Measurements from ENCODE around the gene HCAR2. TPM values are rescaled to one million over a fixed set of nuclear protein-coding genes. Genes with fewer than 3 reads are reported as not detected.

HCAR2 gene
- total RNA-seq, 1 experiment from 2014 or later: not detected

DNA sequence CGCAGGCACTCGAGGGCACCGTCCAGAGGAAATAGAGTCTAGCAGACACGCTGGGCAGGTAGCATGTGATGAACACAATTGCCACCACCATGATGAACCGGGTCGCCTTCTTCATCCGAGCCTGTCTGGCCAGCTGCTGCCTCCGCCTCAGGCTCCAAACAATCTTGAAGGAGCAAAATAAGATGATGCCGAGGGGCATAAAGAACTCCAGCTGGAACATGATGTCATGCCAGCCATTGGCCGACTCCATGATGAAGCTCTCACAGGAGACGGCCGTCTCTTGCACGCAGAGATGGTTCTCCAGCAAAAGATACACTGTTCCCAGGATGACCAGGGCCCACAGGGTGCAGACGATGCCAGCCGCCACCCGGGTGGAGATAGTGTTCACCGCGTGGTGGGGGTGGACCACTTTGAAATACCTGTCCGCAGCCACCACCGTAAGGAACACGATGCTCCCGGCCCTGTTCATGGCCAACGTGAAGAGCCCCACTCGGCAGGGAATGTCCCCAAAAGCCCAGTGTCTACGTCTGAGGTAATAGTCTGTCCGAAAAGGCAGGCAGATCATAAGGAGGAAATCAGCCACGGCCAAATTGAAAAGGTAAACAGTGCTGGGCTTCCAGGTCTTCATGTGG, 26.5 kb upstream of the HCAR2 start:
- H3K9me2 ChIP-seq (ENCODE audit: insufficient read depth): no peaks in the 10 kb centered on the region

More for the DNA sequence above, 26.5 kb upstream of the HCAR2 start:
- H3K9me3 ChIP-seq (ENCODE audit: control insufficient read depth in 1 of 2, insufficient read depth in 1 of 2, low read depth in 1 of 2, low read length in 2 of 2): no peaks in the 10 kb centered on the region
- POLR2A ChIA-PET: no interaction called here
- no peak for ATAC-seq
- H3K9ac ChIP-seq (ENCODE audit: low read length): no peak overlapping the region
- peaks cover 15 to 19% of the 10 kb centered on the region in 2 experiments; a peak in 3 of 4 replicates for H3K4me1 ChIP-seq (ENCODE audit: control insufficient read depth in 1 of 2, insufficient read depth in 2 of 2, low read length in 2 of 2)
- H3K36me3 ChIP-seq (ENCODE audit: control insufficient read depth in 1 of 2, insufficient read depth in 2 of 2, low read length in 2 of 2): no peaks in the 10 kb centered on the region
- H3K27me3 ChIP-seq (ENCODE audit: insufficient read depth, low read length): no peaks in the 10 kb centered on the region
- no peaks in the 10 kb centered on the region for H3K79me2 ChIP-seq (ENCODE audit: insufficient read depth, low read length)
- CTCF ChIA-PET: no interaction called here
- H2AFZ ChIP-seq (ENCODE audit: low read depth, low read length, poor library complexity, severe bottlenecking): no peak overlapping the region
- H3K27ac ChIP-seq (ENCODE audit: low read depth, low read length): no peak overlapping the region
- H4K20me1 ChIP-seq (ENCODE audit: insufficient read depth): no peaks in the 10 kb centered on the region
- BruUV-seq (replicated peaks): no TSS peak
- no peak overlapping the region for H3K4me3 ChIP-seq (replicated peaks in 1 of 2; ENCODE audit: low read depth in 1 of 2, low read length in 2 of 2)
- RAD21 ChIA-PET (ENCODE audit: low non-redundant PET in 1 of 2, low total read pairs in 2 of 2, uncharacterized antibody in 2 of 2, unreplicated experiment in 2 of 2): no interaction called here
- intact Hi-C loops (cut with micrococcal nuclease): no loop called here
- H3K4me2 ChIP-seq (ENCODE audit: low read length): no peak overlapping the region
- no peak for DNase-seq (ENCODE audit: low read depth, low spot score)
- TF ChIP-seq CBX3 (IDR thresholded peaks at IDR 0.05; ENCODE audit: low read depth): no peak
- TF ChIP-seq, protein P1, sequence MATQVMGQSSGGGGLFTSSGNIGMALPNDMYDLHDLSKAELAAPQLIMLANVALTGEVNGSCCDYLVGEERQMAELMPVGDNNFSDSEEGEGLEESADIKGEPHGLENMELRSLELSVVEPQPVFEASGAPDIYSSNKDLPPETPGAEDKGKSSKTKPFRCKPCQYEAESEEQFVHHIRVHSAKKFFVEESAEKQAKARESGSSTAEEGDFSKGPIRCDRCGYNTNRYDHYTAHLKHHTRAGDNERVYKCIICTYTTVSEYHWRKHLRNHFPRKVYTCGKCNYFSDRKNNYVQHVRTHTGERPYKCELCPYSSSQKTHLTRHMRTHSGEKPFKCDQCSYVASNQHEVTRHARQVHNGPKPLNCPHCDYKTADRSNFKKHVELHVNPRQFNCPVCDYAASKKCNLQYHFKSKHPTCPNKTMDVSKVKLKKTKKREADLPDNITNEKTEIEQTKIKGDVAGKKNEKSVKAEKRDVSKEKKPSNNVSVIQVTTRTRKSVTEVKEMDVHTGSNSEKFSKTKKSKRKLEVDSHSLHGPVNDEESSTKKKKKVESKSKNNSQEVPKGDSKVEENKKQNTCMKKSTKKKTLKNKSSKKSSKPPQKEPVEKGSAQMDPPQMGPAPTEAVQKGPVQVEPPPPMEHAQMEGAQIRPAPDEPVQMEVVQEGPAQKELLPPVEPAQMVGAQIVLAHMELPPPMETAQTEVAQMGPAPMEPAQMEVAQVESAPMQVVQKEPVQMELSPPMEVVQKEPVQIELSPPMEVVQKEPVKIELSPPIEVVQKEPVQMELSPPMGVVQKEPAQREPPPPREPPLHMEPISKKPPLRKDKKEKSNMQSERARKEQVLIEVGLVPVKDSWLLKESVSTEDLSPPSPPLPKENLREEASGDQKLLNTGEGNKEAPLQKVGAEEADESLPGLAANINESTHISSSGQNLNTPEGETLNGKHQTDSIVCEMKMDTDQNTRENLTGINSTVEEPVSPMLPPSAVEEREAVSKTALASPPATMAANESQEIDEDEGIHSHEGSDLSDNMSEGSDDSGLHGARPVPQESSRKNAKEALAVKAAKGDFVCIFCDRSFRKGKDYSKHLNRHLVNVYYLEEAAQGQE (IDR thresholded peaks at IDR 0.05; ENCODE audit: low read depth): no peak
- TF ChIP-seq ZNF274 (IDR thresholded peaks at IDR 0.05; ENCODE audit: low read depth, low read length): no peak
- TF ChIP-seq RAD21 (IDR thresholded peaks at IDR 0.05; ENCODE audit: low read depth): no peak
- no peak for TF ChIP-seq SIN3A (IDR thresholded peaks at IDR 0.05; ENCODE audit: low read depth)
- no peak for TF ChIP-seq ATF3 (IDR thresholded peaks at IDR 0.05)
- TF ChIP-seq SP1 (IDR thresholded peaks at IDR 0.05; ENCODE audit: low read depth): no peak
- TF ChIP-seq, protein P2, sequence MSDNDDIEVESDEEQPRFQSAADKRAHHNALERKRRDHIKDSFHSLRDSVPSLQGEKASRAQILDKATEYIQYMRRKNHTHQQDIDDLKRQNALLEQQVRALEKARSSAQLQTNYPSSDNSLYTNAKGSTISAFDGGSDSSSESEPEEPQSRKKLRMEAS (IDR thresholded peaks at IDR 0.05): no peak
- TF ChIP-seq SRF (IDR thresholded peaks at IDR 0.05; ENCODE audit: low read depth): no peak
- TF ChIP-seq YY1 (IDR thresholded peaks at IDR 0.05; ENCODE audit: extremely low read depth, insufficient replicate concordance, low read depth, low read length): no peak

Data from HCT116 (cell line).